ENCODE data around the gene PXYLP1. TPM values are rescaled to one million over a fixed set of nuclear protein-coding genes. Genes with fewer than 3 reads are reported as not detected.

The PXYLP1 gene
- total and polyA plus RNA-seq, 2 experiments from 2014 or later: 21.3 to 25.8 TPM

- WGBS (ENCODE audit: low lambda C conversion rate, missing lambda C conversion rate): 74% methylated on average over 1 of the region's 1 CpG
- H2AFZ ChIP-seq: no peak overlapping the region
- H3K4me3 ChIP-seq: no peak overlapping the region
- no peaks in the 10 kb centered on the region for H3K27me3 ChIP-seq
- TF ChIP-seq EZH2 (IDR thresholded peaks at IDR 0.05; ENCODE audit: borderline replicate concordance) (no peak), CTCF (IDR thresholded peaks at IDR 0.05; ENCODE audit: poor library complexity) (no peak), EZH2phosphoT487 (IDR thresholded peaks at IDR 0.05; ENCODE audit: low read depth, severe bottlenecking, unreplicated experiment) (no peak)
- H3K9me3 ChIP-seq (ENCODE audit: low read depth): no peaks in the 10 kb centered on the region
- no peaks in the 10 kb centered on the region for H3K9me2 ChIP-seq (replicated peaks; ENCODE audit: insufficient read depth)
- no peak for DNase-seq (ENCODE audit: low spot score)
- H3K27ac ChIP-seq: no peak overlapping the region
- no peaks in the 10 kb centered on the region for H3K36me3 ChIP-seq (replicated peaks; ENCODE audit: insufficient read depth, low read depth)
- no peaks in the 10 kb centered on the region for H4K20me1 ChIP-seq (ENCODE audit: insufficient read depth, poor library complexity, severe bottlenecking)
- H3K79me2 ChIP-seq: no peaks in the 10 kb centered on the region
- H3K4me1 ChIP-seq (ENCODE audit: insufficient read depth): peaks cover 5% of the 10 kb centered on the region
- H3K4me2 ChIP-seq: no peak overlapping the region
Observed at GRCh38 chr3:141240286-141240685, 8.7 kb downstream of the PXYLP1 start.

GRCh38 chr3:141240687-141241615 is 9.3 kb downstream of the PXYLP1 start:
- no peak for DNase-seq (ENCODE audit: low spot score)
- TF ChIP-seq EZH2 (IDR thresholded peaks at IDR 0.05; ENCODE audit: borderline replicate concordance) (no peak), EZH2phosphoT487 (IDR thresholded peaks at IDR 0.05; ENCODE audit: low read depth, severe bottlenecking, unreplicated experiment) (no peak), CTCF (IDR thresholded peaks at IDR 0.05; ENCODE audit: poor library complexity) (no peak)
- no peak overlapping the region for H3K27ac ChIP-seq
- no peaks in the 10 kb centered on the region for H3K36me3 ChIP-seq (replicated peaks; ENCODE audit: insufficient read depth, low read depth)
- H4K20me1 ChIP-seq (ENCODE audit: insufficient read depth, poor library complexity, severe bottlenecking): no peaks in the 10 kb centered on the region
- no peak overlapping the region for H2AFZ ChIP-seq
- H3K27me3 ChIP-seq: no peaks in the 10 kb centered on the region
- WGBS (ENCODE audit: low lambda C conversion rate, missing lambda C conversion rate): 80% methylated on average over 5 of the region's 5 CpGs
- no peaks in the 10 kb centered on the region for H3K9me3 ChIP-seq (ENCODE audit: low read depth)
- H3K79me2 ChIP-seq: no peaks in the 10 kb centered on the region
- peaks cover 5% of the 10 kb centered on the region for H3K4me1 ChIP-seq (ENCODE audit: insufficient read depth)
- no peak overlapping the region for H3K4me3 ChIP-seq
- no peaks in the 10 kb centered on the region for H3K9me2 ChIP-seq (replicated peaks; ENCODE audit: insufficient read depth)
- no peak overlapping the region for H3K4me2 ChIP-seq

GRCh38 chr3:141241616-141242376 is 10.2 kb downstream of the PXYLP1 start:
- WGBS (ENCODE audit: low lambda C conversion rate, missing lambda C conversion rate): 86% methylated on average over 12 of the region's 12 CpGs
- Histone ChIP-seq H3K9me2 (replicated peaks; ENCODE audit: insufficient read depth) (no peaks in the 10 kb centered on the region), H3K4me1 (ENCODE audit: insufficient read depth) (peaks cover 5% of the 10 kb centered on the region), H4K20me1 (ENCODE audit: insufficient read depth, poor library complexity, severe bottlenecking) (no peaks in the 10 kb centered on the region), H2AFZ (no peak overlapping the region), H3K9me3 (ENCODE audit: low read depth) (no peaks in the 10 kb centered on the region), H3K79me2 (no peaks in the 10 kb centered on the region), H3K27me3 (no peaks in the 10 kb centered on the region), H3K4me3 (no peak overlapping the region), H3K36me3 (replicated peaks; ENCODE audit: insufficient read depth, low read depth) (no peaks in the 10 kb centered on the region), H3K4me2 (no peak overlapping the region), H3K27ac (no peak overlapping the region)
- TF ChIP-seq CTCF (IDR thresholded peaks at IDR 0.05; ENCODE audit: poor library complexity) (no peak), EZH2phosphoT487 (IDR thresholded peaks at IDR 0.05; ENCODE audit: low read depth, severe bottlenecking, unreplicated experiment) (no peak), EZH2 (IDR thresholded peaks at IDR 0.05; ENCODE audit: borderline replicate concordance) (no peak)
- DNase-seq (ENCODE audit: low spot score): no peak

Data from hepatocyte (in vitro differentiated cells).